ENCODE results near the gene TM6SF1.
"Not testable (repeated sequence)": the region's sequence is repeated elsewhere in the genome, so short reads cannot be mapped to it uniquely, and the experiment has no call there.

The TM6SF1 gene

GRCh38 chr15:83129791-83130190, 22.3 kb downstream of the TM6SF1 start:
- H4K20me1 ChIP-seq (ENCODE audit: insufficient read depth, low read length), result no peaks in the 10 kb centered on the region
- H3K27me3 ChIP-seq (ENCODE audit: low read depth, low read length), result no peaks in the 10 kb centered on the region
- H3K4me2 ChIP-seq (ENCODE audit: low read length), result no peak overlapping the region
- no peaks in the 10 kb centered on the region for H3K9me3 ChIP-seq (ENCODE audit: insufficient read depth, low read length)
- no peak overlapping the region for H3K9ac ChIP-seq (ENCODE audit: low read length)
- no peaks in the 10 kb centered on the region for H3K79me2 ChIP-seq (ENCODE audit: low read length)
- no peaks in the 10 kb centered on the region for H3K4me1 ChIP-seq (ENCODE audit: low read length)
- H3K27ac ChIP-seq (ENCODE audit: low read length), result no peak overlapping the region
- TF ChIP-seq CTCF (IDR thresholded peaks at IDR 0.05; ENCODE audit: low read depth, low read length) (no peak), EZH2phosphoT487 (IDR thresholded peaks at IDR 0.05; ENCODE audit: low read depth) (no peak)
- no peak overlapping the region for H3K4me3 ChIP-seq (ENCODE audit: low read length)
- H3K36me3 ChIP-seq (replicated peaks; ENCODE audit: low read depth, low read length), result peaks cover 9% of the 10 kb centered on the region
- H2AFZ ChIP-seq (ENCODE audit: low read depth, low read length), result no peak overlapping the region

GRCh38 chr15:83132861-83133523, 25.5 kb downstream of the TM6SF1 start:
- Histone ChIP-seq H3K27ac (ENCODE audit: low read length) (no peak overlapping the region), H3K79me2 (ENCODE audit: low read length) (no peaks in the 10 kb centered on the region), H3K27me3 (ENCODE audit: low read depth, low read length) (no peaks in the 10 kb centered on the region), H2AFZ (ENCODE audit: low read depth, low read length) (no peak overlapping the region), H3K36me3 (replicated peaks; ENCODE audit: low read depth, low read length) (peaks cover 9% of the 10 kb centered on the region), H4K20me1 (ENCODE audit: insufficient read depth, low read length) (no peaks in the 10 kb centered on the region), H3K9ac (ENCODE audit: low read length) (no peak overlapping the region), H3K4me1 (ENCODE audit: low read length) (no peaks in the 10 kb centered on the region), H3K4me2 (ENCODE audit: low read length) (no peak overlapping the region), H3K4me3 (ENCODE audit: low read length) (no peak overlapping the region), H3K9me3 (ENCODE audit: insufficient read depth, low read length) (no peaks in the 10 kb centered on the region)
- TF ChIP-seq CTCF (IDR thresholded peaks at IDR 0.05; ENCODE audit: low read depth, low read length), result no peak
- no peak for TF ChIP-seq EZH2phosphoT487 (IDR thresholded peaks at IDR 0.05; ENCODE audit: low read depth)

- not testable (repeated sequence) for H3K4me3 ChIP-seq (ENCODE audit: low read length); H2AFZ ChIP-seq (ENCODE audit: low read depth, low read length); H3K9ac ChIP-seq (ENCODE audit: low read length); H3K4me2 ChIP-seq (ENCODE audit: low read length); H3K4me1 ChIP-seq (ENCODE audit: low read length); H3K27ac ChIP-seq (ENCODE audit: low read length); H3K79me2 ChIP-seq (ENCODE audit: low read length); H3K9me3 ChIP-seq (ENCODE audit: insufficient read depth, low read length); H3K27me3 ChIP-seq (ENCODE audit: low read depth, low read length); H4K20me1 ChIP-seq (ENCODE audit: insufficient read depth, low read length)
- H3K36me3 ChIP-seq (replicated peaks; ENCODE audit: low read depth, low read length), result peaks cover 12% of the 10 kb centered on the region
Observed at GRCh38 chr15:83142151-83142550, 34.7 kb downstream of the TM6SF1 start.

- no peaks in the 10 kb centered on the region for H3K9me3 ChIP-seq (ENCODE audit: insufficient read depth, low read length)
Observed at GRCh38 chr15:83144771-83145170, 37.3 kb downstream of the TM6SF1 start.

More at GRCh38 chr15:83144771-83145170, 37.3 kb downstream of the TM6SF1 start:
- H3K4me2 ChIP-seq (ENCODE audit: low read length), result no peak overlapping the region
- no peak overlapping the region for H3K27ac ChIP-seq (ENCODE audit: low read length)
- no peaks in the 10 kb centered on the region for H3K79me2 ChIP-seq (ENCODE audit: low read length)
- H3K9ac ChIP-seq (ENCODE audit: low read length), result no peak overlapping the region
- no peak overlapping the region for H3K4me3 ChIP-seq (ENCODE audit: low read length)
- no peak overlapping the region for H2AFZ ChIP-seq (ENCODE audit: low read depth, low read length)
- no peak for TF ChIP-seq EZH2phosphoT487 (IDR thresholded peaks at IDR 0.05; ENCODE audit: low read depth)
- TF ChIP-seq CTCF (IDR thresholded peaks at IDR 0.05; ENCODE audit: low read depth, low read length), result no peak
- H3K27me3 ChIP-seq (ENCODE audit: low read depth, low read length), result no peaks in the 10 kb centered on the region
- no peaks in the 10 kb centered on the region for H3K4me1 ChIP-seq (ENCODE audit: low read length)
- H3K36me3 ChIP-seq (replicated peaks; ENCODE audit: low read depth, low read length), result peaks cover 19% of the 10 kb centered on the region
- H4K20me1 ChIP-seq (ENCODE audit: insufficient read depth, low read length), result no peaks in the 10 kb centered on the region

Measured in OCI-LY3 (cell line).